ENCODE results near the gene CLCN3.

CLCN3 gene

GRCh38 chr4:169618286-169618685 lies 2.1 kb upstream of the CLCN3 start:
- H3K4me2 ChIP-seq (ENCODE audit: low read depth, low read length, poor library complexity, severe bottlenecking) = no peak overlapping the region
- no peaks in the 10 kb centered on the region for H3K27me3 ChIP-seq (ENCODE audit: low read length)
- H2AFZ ChIP-seq (ENCODE audit: low read depth, low read length, severe bottlenecking) = no peak overlapping the region
- no peaks in the 10 kb centered on the region for H4K20me1 ChIP-seq (ENCODE audit: low read depth, low read length)
- 0 out of 2 replicates have a peak, but pooled peaks cover 2% of the 10 kb centered on the region for H3K36me3 ChIP-seq (ENCODE audit: low read length)
- no peak overlapping the region for H3K27ac ChIP-seq (ENCODE audit: low read depth, low read length)
- H3K9ac ChIP-seq (ENCODE audit: low read length) = no peak overlapping the region
- peaks cover 29% of the 10 kb centered on the region for H3K79me2 ChIP-seq (ENCODE audit: insufficient read depth, low read length)
- H3K9me2 ChIP-seq (replicated peaks; ENCODE audit: insufficient read depth, low read length) = no peaks in the 10 kb centered on the region
- H3K4me3 ChIP-seq (ENCODE audit: insufficient read depth, low read length, poor library complexity, severe bottlenecking) = no peak overlapping the region
- H3K9me3 ChIP-seq (ENCODE audit: insufficient read depth, low read length) = no peaks in the 10 kb centered on the region
- H3F3A ChIP-seq (ENCODE audit: insufficient read depth) = peaks cover 28% of the 10 kb centered on the region
- TF ChIP-seq CTCF (IDR thresholded peaks at IDR 0.05; ENCODE audit: insufficient read depth, low read length, poor library complexity, severe bottlenecking) = no peak
- TF ChIP-seq EZH2phosphoT487 (conservative IDR thresholded peaks at IDR 0.05; ENCODE audit: low read length) = no peak

GRCh38 chr4:169618986-169619385 lies 1.4 kb upstream of the CLCN3 start:
- Histone ChIP-seq H3F3A (ENCODE audit: insufficient read depth) (peaks cover 23% of the 10 kb centered on the region), H3K79me2 (ENCODE audit: insufficient read depth, low read length) (peaks cover 36% of the 10 kb centered on the region), H3K9ac (ENCODE audit: low read length) (no peak overlapping the region), H3K4me3 (ENCODE audit: insufficient read depth, low read length, poor library complexity, severe bottlenecking) (peak overlapping the region; percentile 74), H3K36me3 (ENCODE audit: low read length) (0 out of 2 replicates have a peak, but pooled peaks cover 6% of the 10 kb centered on the region), H3K27ac (ENCODE audit: low read depth, low read length) (no peak overlapping the region), H3K9me3 (ENCODE audit: insufficient read depth, low read length) (no peaks in the 10 kb centered on the region), H4K20me1 (ENCODE audit: low read depth, low read length) (no peaks in the 10 kb centered on the region), H3K4me2 (ENCODE audit: low read depth, low read length, poor library complexity, severe bottlenecking) (peak overlapping the region; percentile 70), H2AFZ (ENCODE audit: low read depth, low read length, severe bottlenecking) (peak overlapping the region; percentile 42), H3K27me3 (ENCODE audit: low read length) (no peaks in the 10 kb centered on the region), H3K9me2 (replicated peaks; ENCODE audit: insufficient read depth, low read length) (no peaks in the 10 kb centered on the region)
- TF ChIP-seq EZH2phosphoT487 (conservative IDR thresholded peaks at IDR 0.05; ENCODE audit: low read length) (no peak), CTCF (IDR thresholded peaks at IDR 0.05; ENCODE audit: insufficient read depth, low read length, poor library complexity, severe bottlenecking) (no peak)

DNA sequence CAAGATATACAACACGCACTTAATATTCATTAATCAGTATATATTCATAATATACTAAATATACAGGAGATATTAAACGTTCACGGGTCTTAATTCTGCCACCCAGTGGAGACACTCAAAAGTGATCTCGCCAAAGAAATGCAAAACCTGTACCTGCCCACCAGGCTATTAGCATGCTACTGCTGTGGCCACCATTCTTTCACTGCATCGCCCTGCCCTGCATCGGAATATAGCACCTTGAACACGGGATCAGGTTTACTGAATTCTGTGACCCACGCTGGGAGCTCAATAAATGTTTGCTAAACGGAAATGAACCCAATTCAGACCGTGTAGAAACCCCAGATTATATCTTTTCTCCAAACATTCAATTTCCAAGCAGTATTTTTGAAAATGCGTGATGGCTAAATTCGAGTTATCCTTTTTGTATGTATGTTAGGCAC lies 840 bp upstream of the CLCN3 start:
- Histone ChIP-seq H3K9me2 (replicated peaks; ENCODE audit: insufficient read depth, low read length) (no peaks in the 10 kb centered on the region), H3K4me2 (ENCODE audit: low read depth, low read length, poor library complexity, severe bottlenecking) (peak overlapping the region; percentile 70), H3K9ac (ENCODE audit: low read length) (peak overlapping the region; percentile 81), H3F3A (ENCODE audit: insufficient read depth) (peaks cover 23% of the 10 kb centered on the region), H3K4me3 (ENCODE audit: insufficient read depth, low read length, poor library complexity, severe bottlenecking) (peak overlapping the region; percentile 74), H3K27ac (ENCODE audit: low read depth, low read length) (peak overlapping the region; percentile 69), H3K79me2 (ENCODE audit: insufficient read depth, low read length) (peaks cover 42% of the 10 kb centered on the region), H2AFZ (ENCODE audit: low read depth, low read length, severe bottlenecking) (peak overlapping the region; percentile 61), H3K27me3 (ENCODE audit: low read length) (no peaks in the 10 kb centered on the region), H3K36me3 (ENCODE audit: low read length) (0 out of 2 replicates have a peak, but pooled peaks cover 6% of the 10 kb centered on the region), H3K9me3 (ENCODE audit: insufficient read depth, low read length) (no peaks in the 10 kb centered on the region), H4K20me1 (ENCODE audit: low read depth, low read length) (no peaks in the 10 kb centered on the region)
- no peak for TF ChIP-seq EZH2phosphoT487 (conservative IDR thresholded peaks at IDR 0.05; ENCODE audit: low read length)
- peak; percentile 39 for TF ChIP-seq CTCF (IDR thresholded peaks at IDR 0.05; ENCODE audit: insufficient read depth, low read length, poor library complexity, severe bottlenecking)
